B cell (primary cell): Measurements from ENCODE around the gene MYL4. TPM values are rescaled to one million over a fixed set of nuclear protein-coding genes. Genes with fewer than 3 reads are reported as not detected.

Experiments
- ATAC-seq: fragments of 200-7000 bp; cut with Tn5 transposase; one replicate; pipeline ENCODE4 v1.10.0; 2021; ENCODE audit warnings: low read depth, mild to moderate bottlenecking, moderate number of reproducible peaks, moderate library complexity
- CTCF ChIA-PET: fragments of 350-600 bp; sonication (Branson Sonifier 250); formaldehyde crosslinking; loops from one replicate; lab custom pipeline; 2021; ENCODE audit warnings: antibody characterized with exemption, inconsistent platforms; lab: Charles Lee
- POLR2A ChIA-PET: fragments of 350-600 bp; sonication (Branson Sonifier 250); formaldehyde crosslinking; loops from one replicate; lab custom pipeline; 2021; ENCODE audit warnings: antibody characterized with exemption; lab: Charles Lee
- DNase-seq: peaks from one replicate; pipeline ENCODE4 v3.0.0; 2013
- H2AFZ ChIP-seq: 2 replicates; pipeline ENCODE4 v1.6.1; 2012; ENCODE audit warnings: mild to moderate bottlenecking, low read depth, low read length; ENCODE audit not compliant: insufficient read depth, poor library complexity, severe bottlenecking
- H3K27ac ChIP-seq, 2 donors: 1 replicate in 1 of 2; 2 replicates in 1 of 2; pipeline ENCODE4 v1.5.1; 2012 to 2013; ENCODE audit warnings: low read length in 2 of 2, mild to moderate bottlenecking in 2 of 2, moderate library complexity in 1 of 2
- H3K27me3 ChIP-seq, 4 experiments: fragments of 200-600 bp in 1 of 4; sonication (generic) in 1 of 4; replicated peaks in 1 of 4; 1 replicate in 2 of 4; 2 replicates in 2 of 4; pipeline versions ENCODE4 v1.6.1 to v1.7.0; 2013 to 2016; ENCODE audit warnings: low read length in 3 of 4, mild to moderate bottlenecking in 2 of 4, mixed read lengths in 1 of 4, moderate library complexity in 1 of 4; ENCODE audit not compliant: insufficient read depth in 4 of 4, control insufficient read depth in 3 of 4; ENCODE audit errors: control extremely low read depth in 1 of 4
- H3K36me3 ChIP-seq, 2 experiments: replicated peaks in 1 of 2; 1 replicate in 1 of 2; 2 replicates in 1 of 2; pipeline versions ENCODE4 v1.6.1 to v1.7.1; 2013; ENCODE audit warnings: low read length in 1 of 2; ENCODE audit not compliant: insufficient read depth in 2 of 2, control insufficient read depth in 1 of 2; ENCODE audit errors: control extremely low read depth in 1 of 2, extremely low read depth in 1 of 2
- H3K4me1 ChIP-seq, 2 donors: fragments of 200-600 bp in 1 of 2; sonication (generic) in 1 of 2; 1 replicate in 1 of 2; 2 replicates in 1 of 2; pipeline versions ENCODE4 v1.5.1 to v1.6.1; 2013 to 2017; ENCODE audit warnings: low read length in 2 of 2; ENCODE audit not compliant: control insufficient read depth in 2 of 2, insufficient read depth in 2 of 2
- H3K4me2 ChIP-seq: replicated peaks from 2 replicates; pipeline ENCODE3; 2012; ENCODE audit warnings: mild to moderate bottlenecking, low read depth, low read length; ENCODE audit not compliant: poor library complexity, severe bottlenecking
- H3K4me3 ChIP-seq, 5 experiments: fragments of 200-600 bp in 1 of 5; sonication (generic) in 1 of 5; 1 replicate in 3 of 5; 2 replicates in 2 of 5; pipeline versions ENCODE4 v1.5.1 to v1.7.0; 2011 to 2016; ENCODE audit warnings: low read length in 4 of 5, mild to moderate bottlenecking in 4 of 5, low read depth in 2 of 5, control low read depth in 1 of 5, moderate library complexity in 1 of 5; ENCODE audit not compliant: insufficient read depth in 1 of 5; ENCODE audit errors: control extremely low read depth in 1 of 5, extremely low read depth in 1 of 5
- H3K79me2 ChIP-seq: fragments of 200-600 bp; sonication (generic); one replicate; pipeline ENCODE4 v1.6.0; 2016; ENCODE audit warnings: low read length; ENCODE audit not compliant: control insufficient read depth, insufficient read depth
- H3K9ac ChIP-seq: fragments of 200-600 bp; sonication (generic); 2 replicates; pipeline ENCODE4 v1.6.1; 2017; ENCODE audit warnings: mild to moderate bottlenecking, low read length, moderate library complexity
- H3K9me3 ChIP-seq, 3 donors: one replicate each; pipeline versions ENCODE4 v1.6.1 to v1.7.1; 2013; ENCODE audit warnings: low read length in 2 of 3; ENCODE audit not compliant: control insufficient read depth in 2 of 3, insufficient read depth in 1 of 3; ENCODE audit errors: control extremely low read depth in 1 of 3
- H4K20me1 ChIP-seq: 2 replicates; pipeline ENCODE4 v1.6.0; 2012; ENCODE audit warnings: mild to moderate bottlenecking, low read length; ENCODE audit not compliant: insufficient read depth, control insufficient read depth, poor library complexity, severe bottlenecking
- H3K27ac Mint-ChIP-seq: one replicate; pipeline ENCODE4 v1.8.0; 2021; ENCODE audit warnings: mixed read lengths
- H3K27me3 Mint-ChIP-seq: one replicate; pipeline ENCODE4 v1.8.0; 2021; ENCODE audit warnings: mixed read lengths
- H3K4me1 Mint-ChIP-seq: one replicate; pipeline ENCODE4 v1.8.0; 2021; ENCODE audit warnings: mixed read lengths
- H3K4me3 Mint-ChIP-seq: one replicate; pipeline ENCODE4 v1.8.0; 2021; ENCODE audit warnings: mixed read lengths
- H3K9me3 Mint-ChIP-seq: one replicate; pipeline ENCODE4 v1.8.0; 2022; ENCODE audit warnings: mixed read lengths; ENCODE audit not compliant: insufficient read depth
- EZH2 ChIP-seq: IDR thresholded peaks from 2 replicates; pipeline ENCODE4 v1.6.1; 2012; ENCODE audit warnings: borderline replicate concordance, low read depth, mild to moderate bottlenecking, moderate library complexity, low read length; ENCODE audit not compliant: insufficient read depth, poor library complexity, severe bottlenecking
- WGBS: methylation state at CpG from one replicate; pipeline ENCODE4 v1.1.5; 2013; ENCODE audit warnings: missing lambda C conversion rate; ENCODE audit not compliant: insufficient coverage; 5-methylcytosine and 5-hydroxymethylcytosine counted together
- intact Hi-C: fragments of 100-400 bp; cut with micrococcal nuclease; formaldehyde crosslinking; loops from one replicate; pipeline ENCODE4 v1.10.0; 2022
- polyA plus RNA-seq: library from polyadenylated mRNA; depleted of rRNA; stranded (reverse); fragments of >200 nt; gene quantifications from 2 replicates; pipeline ENCODE4 v1.2.3, GENCODE V29; 2012
- total RNA-seq, 2 donors: library from RNA; stranded (reverse); fragments of 120-200 nt in 1 of 2; gene quantifications; 1 replicate in 1 of 2; 2 replicates in 1 of 2; pipeline versions ENCODE4 v1.2.3 to v1.2.4, GENCODE V29; 2013 to 2022
- TF ChIP-seq, protein P1 (sequence below): fragments of 200-600 bp; IDR thresholded peaks from one replicate; pipeline ENCODE4 v1.8.0; 2022; ENCODE audit warnings: antibody characterized with exemption, mild to moderate bottlenecking

MYL4 gene
- total and polyA plus RNA-seq, 2 donors (not counting 1 experiment from before 2014, with no cell fraction given): 0.16 to 0.42 TPM

DNA sequence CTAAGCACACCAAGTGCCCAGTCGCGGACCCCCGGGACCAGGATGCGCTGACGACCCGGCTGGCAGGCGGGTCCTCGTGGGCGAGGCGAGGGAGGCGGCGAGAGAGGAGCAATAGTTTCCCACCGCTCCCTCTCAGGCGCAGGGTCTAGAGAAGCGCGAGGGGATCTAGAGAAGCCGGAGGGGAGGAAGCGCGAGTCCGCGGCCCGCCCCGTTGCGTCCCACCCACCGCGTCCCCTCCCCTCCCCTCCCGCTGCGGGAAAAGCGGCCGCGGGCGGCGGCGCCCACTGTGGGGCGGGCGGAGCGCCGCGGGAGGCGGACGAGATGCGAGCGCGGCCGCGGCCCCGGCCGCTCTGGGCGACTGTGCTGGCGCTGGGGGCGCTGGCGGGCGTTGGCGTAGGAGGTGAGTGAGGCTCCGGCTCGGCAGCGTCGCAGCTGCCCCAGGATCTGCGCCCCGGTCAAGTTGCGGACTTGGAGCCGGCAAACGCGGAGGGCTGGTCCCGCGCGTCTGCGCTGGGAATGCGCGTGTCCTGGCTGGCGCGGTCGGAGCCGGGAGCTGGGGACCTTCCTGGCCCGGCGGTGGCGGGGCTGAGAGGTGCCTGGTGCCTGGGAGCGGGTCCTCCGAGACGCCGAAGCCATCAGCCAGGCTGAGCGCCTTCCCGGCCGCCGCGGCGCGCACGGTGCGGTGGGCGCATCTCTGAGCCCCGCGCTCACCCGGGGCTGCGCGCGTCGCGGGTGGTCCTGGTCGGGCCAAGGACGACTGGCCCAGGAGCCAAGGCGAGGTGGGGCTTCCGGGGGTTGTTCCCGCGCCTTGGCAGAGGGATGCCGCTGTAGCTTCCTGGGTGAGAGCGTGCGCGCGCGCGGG is 44.6 kb downstream of the MYL4 start, which contains the start of gene ITGB3:
ITGB3 (plus strand) TSS at position 287 of the 862 bp plus-strand sequence; CDS start at position 322, 35 bp downstream.
- H3K27ac ChIP-seq: no peak within 1 kb of the TSS
- DNase-seq: peak; percentile 88
- H3K27ac Mint-ChIP-seq: peak within 1 kb of the TSS; percentile 61
- peaks cover 17% of the 10 kb centered on the region for H3K4me1 Mint-ChIP-seq
- H3K27me3 Mint-ChIP-seq: peaks cover 7% of the 10 kb centered on the region
- H3K4me3 ChIP-seq: peak within 1 kb of the TSS in 4 of 5 experiments; percentile 54 to 71 (median 62)
- H3K4me2 ChIP-seq: peak within 1 kb of the TSS; percentile 92
- WGBS: 1% methylated on average over 111 of the region's 112 CpGs
- peak within 1 kb of the TSS; percentile 94 for H3K4me3 Mint-ChIP-seq
- no peaks in the 10 kb centered on the region for H3K9me3 ChIP-seq
- H3K9ac ChIP-seq: peak within 1 kb of the TSS; percentile 66
- peak within 1 kb of the TSS; percentile 94 for H2AFZ ChIP-seq
- H3K9me3 Mint-ChIP-seq: no peaks in the 10 kb centered on the region
- TF ChIP-seq EZH2: no peak
- TF ChIP-seq, protein P1, sequence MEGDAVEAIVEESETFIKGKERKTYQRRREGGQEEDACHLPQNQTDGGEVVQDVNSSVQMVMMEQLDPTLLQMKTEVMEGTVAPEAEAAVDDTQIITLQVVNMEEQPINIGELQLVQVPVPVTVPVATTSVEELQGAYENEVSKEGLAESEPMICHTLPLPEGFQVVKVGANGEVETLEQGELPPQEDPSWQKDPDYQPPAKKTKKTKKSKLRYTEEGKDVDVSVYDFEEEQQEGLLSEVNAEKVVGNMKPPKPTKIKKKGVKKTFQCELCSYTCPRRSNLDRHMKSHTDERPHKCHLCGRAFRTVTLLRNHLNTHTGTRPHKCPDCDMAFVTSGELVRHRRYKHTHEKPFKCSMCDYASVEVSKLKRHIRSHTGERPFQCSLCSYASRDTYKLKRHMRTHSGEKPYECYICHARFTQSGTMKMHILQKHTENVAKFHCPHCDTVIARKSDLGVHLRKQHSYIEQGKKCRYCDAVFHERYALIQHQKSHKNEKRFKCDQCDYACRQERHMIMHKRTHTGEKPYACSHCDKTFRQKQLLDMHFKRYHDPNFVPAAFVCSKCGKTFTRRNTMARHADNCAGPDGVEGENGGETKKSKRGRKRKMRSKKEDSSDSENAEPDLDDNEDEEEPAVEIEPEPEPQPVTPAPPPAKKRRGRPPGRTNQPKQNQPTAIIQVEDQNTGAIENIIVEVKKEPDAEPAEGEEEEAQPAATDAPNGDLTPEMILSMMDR: peak; percentile 67
- H4K20me1 ChIP-seq: no peaks in the 10 kb centered on the region
- H3K4me1 ChIP-seq: peaks cover 4 to 18% of the 10 kb centered on the region in 2 donors
- POLR2A ChIA-PET: interaction anchor here (0.7 kb wide), 1 partner anchor 61 kb away, joined by 5 read pairs; no protein-coding TSS in a partner anchor
- CTCF ChIA-PET: interaction anchor here (0.5 to 5.5 kb wide), 11 partner anchors 10 to 70 kb away, joined by 3 to 55 read pairs (median 3); partner anchors contain the start of gene EFCAB13
- H3K79me2 ChIP-seq: peaks cover 3% of the 10 kb centered on the region
- intact Hi-C loops: loop anchor here (1.0 to 2.0 kb wide), 3 partner anchors 24 to 62 kb away; no protein-coding TSS in a partner anchor
- H3K36me3 ChIP-seq: no peaks in the 10 kb centered on the region
- H3K27me3 ChIP-seq: peaks cover 0 to 11% (median 3%) of the 10 kb centered on the region in 4 experiments
- peak; percentile 98 for ATAC-seq
